ENCODE measurements around the gene PSMB3.

GRCh38 chr17:38739305-38739704 lies 13.2 kb upstream of the PSMB3 start:
- TF ChIP-seq CTCF (IDR thresholded peaks at IDR 0.05) (no peak), POLR2A (IDR thresholded peaks at IDR 0.05) (no peak)
